ENCODE results near the gene E2F4.

The E2F4 gene, protein sequence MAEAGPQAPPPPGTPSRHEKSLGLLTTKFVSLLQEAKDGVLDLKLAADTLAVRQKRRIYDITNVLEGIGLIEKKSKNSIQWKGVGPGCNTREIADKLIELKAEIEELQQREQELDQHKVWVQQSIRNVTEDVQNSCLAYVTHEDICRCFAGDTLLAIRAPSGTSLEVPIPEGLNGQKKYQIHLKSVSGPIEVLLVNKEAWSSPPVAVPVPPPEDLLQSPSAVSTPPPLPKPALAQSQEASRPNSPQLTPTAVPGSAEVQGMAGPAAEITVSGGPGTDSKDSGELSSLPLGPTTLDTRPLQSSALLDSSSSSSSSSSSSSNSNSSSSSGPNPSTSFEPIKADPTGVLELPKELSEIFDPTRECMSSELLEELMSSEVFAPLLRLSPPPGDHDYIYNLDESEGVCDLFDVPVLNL

DNA sequence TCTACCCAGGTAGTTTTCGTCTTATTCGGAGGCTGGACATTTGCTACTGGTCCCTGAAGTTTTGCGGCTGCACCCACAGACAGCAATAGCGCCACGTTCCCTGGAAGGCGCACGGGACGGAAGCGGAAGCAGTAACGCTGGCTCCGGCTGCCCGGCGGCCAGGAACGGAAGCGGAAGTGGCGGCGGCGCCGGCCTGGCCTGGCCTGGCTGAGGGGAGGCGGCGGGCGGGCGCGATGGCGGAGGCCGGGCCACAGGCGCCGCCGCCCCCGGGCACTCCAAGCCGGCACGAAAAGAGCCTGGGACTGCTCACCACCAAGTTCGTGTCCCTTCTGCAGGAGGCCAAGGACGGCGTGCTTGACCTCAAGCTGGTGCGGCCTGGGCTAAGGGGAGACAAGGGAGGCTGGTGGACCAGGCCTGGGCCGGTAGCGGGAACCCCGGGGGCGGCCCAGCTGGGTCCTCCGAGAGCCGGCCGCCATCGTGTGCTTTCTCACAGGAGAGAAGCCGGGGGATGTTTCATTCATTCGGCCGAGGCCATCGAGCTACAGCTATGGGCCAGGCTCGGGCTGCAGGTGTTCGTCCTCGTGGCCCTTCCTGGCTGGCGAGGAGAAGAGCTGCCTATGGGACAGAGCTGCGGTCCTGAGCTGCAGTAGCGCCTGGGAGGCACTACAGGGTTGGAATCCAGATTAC is at the start of gene E2F4:
Gene E2F4 (plus strand): TSS at position 161 of the 687 bp plus-strand sequence. CDS start 73 bp downstream, at position 234.
- H3K4me3 Mint-ChIP-seq = peak within 1 kb of the TSS; percentile 95
- H3K4me1 Mint-ChIP-seq = peaks cover 38% of the 10 kb centered on the region
- H3K36me3 Mint-ChIP-seq = peaks cover 17% of the 10 kb centered on the region
- peak within 1 kb of the TSS; percentile 89 for H3K27ac Mint-ChIP-seq
- H3K27me3 Mint-ChIP-seq = no peaks in the 10 kb centered on the region
- no peaks in the 10 kb centered on the region for H3K9me3 Mint-ChIP-seq

DNA sequence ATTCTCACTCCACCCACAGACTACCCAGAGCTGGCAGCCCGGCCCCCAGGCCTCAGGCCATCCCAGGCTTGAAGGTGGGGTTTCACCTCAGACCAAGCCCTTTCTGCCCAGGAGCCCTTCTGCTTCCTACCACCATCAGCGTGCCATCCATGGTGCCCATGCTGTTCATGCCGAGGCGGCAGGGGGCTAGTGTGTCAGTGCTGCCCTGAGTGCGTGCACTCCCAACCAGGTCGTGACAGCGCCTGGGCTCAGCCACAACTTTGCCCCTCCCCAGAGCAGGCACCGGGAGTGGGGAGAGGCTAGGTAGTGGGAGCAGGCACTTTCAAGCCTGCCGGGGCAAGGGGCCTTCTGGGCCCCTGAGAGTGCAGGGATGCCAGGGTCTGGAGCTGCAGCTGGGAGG is 49.6 kb upstream of the E2F4 start:
- H3K9me3 Mint-ChIP-seq = no peaks in the 10 kb centered on the region

DNA sequence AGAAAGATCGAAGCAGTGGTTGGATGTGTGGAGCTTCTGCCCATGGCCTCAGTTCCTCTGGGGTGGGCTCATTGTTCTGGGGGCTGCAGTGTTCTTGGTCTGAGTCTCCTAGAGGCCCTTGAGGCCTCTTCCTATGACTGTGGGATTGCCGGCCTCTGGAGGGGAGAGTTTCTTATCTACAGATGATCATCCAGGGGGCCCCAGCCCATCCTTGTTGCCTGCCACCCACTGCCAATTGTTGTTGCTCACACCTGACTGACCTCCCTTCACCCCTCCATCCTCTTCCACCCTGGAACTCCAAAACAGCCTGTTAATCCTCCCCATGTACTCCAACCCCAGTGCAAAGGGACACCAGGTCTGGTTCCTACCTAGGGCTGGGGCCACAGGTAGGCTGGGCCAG is 47.0 kb upstream of the E2F4 start:
- Mint-ChIP-seq H3K27me3 (peaks cover 1% of the 10 kb centered on the region), H3K9me3 (no peaks in the 10 kb centered on the region), H3K36me3 (peaks cover 36% of the 10 kb centered on the region), H3K4me3 (no peak overlapping the region), H3K4me1 (no peaks in the 10 kb centered on the region), H3K27ac (no peak overlapping the region)

More for the DNA sequence above, 49.6 kb upstream of the E2F4 start:
- Mint-ChIP-seq H3K4me1 (no peaks in the 10 kb centered on the region), H3K36me3 (peaks cover 29% of the 10 kb centered on the region), H3K27me3 (no peaks in the 10 kb centered on the region), H3K4me3 (no peak overlapping the region), H3K27ac (no peak overlapping the region)

DNA sequence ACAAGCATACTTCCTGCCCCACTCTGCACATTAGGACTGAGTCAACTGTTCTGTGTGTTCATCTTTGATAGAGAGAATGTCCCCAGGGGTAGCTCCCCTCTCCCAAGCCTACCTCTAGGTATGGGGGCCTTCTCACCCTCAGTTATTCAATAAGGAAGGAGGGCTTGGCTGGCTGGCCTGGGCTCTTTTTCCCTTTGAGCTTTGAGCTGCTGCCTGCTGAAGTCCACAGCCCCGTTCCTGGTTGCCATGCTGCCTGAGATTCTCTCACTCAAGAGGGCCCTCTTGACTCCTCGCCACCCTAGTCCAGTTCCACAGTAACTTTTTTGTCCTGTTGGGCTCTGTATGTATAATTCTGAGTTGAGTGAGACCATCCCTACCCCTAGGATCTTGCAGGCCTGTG is 46.2 kb upstream of the E2F4 start:
- Mint-ChIP-seq H3K27me3 (peaks cover 1% of the 10 kb centered on the region), H3K9me3 (no peaks in the 10 kb centered on the region), H3K4me3 (no peak overlapping the region), H3K27ac (no peak overlapping the region), H3K36me3 (peaks cover 33% of the 10 kb centered on the region), H3K4me1 (no peaks in the 10 kb centered on the region)

DNA sequence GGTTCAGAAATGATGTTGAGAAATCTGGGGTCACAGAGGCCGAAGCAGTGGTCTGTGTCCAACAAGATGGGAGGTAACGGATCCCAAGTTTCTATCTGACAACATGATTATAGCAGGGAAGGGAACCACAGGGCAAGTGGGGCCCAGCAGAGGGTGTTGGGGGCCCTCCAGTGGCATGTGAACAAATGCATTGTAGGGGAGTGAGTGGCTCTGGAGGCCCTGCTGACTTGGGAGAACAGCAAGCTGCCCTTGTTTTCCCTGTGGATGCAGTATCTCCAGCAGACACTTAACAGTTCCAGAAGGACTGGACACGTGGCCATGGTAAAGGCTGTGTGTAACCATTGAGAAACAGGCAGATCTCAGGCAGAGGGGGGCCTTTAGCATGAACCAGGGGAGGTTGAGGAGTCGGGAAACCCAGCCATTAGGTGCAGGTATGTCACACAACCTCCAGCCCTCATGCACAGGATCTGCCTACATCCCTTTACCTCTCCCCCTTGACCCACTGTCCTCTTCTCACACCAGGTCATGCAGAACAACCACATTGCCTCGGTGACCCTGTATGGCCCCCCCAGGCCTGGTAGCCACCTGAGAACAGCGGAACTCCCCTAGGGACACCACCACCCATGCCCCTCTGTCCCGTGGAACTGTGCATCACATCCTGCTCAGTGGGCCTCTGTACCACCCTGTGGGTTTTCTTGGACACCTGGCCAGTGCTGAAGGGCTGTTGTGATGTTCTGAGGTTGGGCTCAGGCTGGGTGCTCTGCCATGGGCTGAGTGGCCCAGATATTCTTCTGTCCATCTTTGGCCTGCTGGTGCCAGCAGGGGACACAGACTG is 45.2 kb upstream of the E2F4 start:
- Mint-ChIP-seq H3K4me3 (no peak overlapping the region), H3K36me3 (peaks cover 28% of the 10 kb centered on the region), H3K9me3 (no peaks in the 10 kb centered on the region), H3K4me1 (peaks cover 3% of the 10 kb centered on the region), H3K27me3 (peaks cover 1% of the 10 kb centered on the region), H3K27ac (no peak overlapping the region)

DNA sequence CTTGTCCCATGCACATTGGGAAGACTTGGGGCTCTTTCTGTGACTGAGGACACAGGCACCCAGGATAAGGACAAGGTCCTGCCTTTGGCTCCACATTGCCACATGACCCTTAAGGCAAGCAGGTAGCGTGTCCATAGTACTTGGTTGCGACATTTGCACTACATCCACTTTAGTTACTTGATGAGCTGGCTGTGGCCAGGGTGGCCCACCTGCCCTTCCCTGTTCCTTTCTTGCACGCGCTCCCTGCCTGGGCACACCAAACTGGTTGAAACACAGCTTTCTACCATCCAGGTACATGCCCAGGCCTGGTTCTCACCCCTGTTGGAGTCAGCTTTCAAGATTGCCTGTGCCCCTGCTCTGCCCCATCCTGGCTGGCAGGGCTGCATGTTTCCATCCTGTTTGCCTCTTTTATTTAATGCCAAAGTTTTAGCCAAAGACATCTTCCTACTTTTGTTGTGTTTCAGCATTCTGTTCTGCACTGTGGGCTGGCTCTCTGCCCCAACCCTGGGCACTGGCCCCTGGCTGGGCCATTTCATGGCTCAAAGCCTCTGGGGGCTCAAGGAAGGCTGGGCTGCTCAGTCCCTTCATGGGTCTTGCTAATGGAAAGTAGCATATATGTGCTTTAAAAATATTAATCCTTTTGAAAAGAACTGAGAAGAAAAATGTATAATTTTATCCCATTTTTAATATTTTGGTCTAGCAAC is 44.4 kb upstream of the E2F4 start:
- peak overlapping the region; percentile 25 for H3K27ac Mint-ChIP-seq
- peaks cover 1% of the 10 kb centered on the region for H3K27me3 Mint-ChIP-seq
- no peaks in the 10 kb centered on the region for H3K9me3 Mint-ChIP-seq
- H3K4me3 Mint-ChIP-seq = no peak overlapping the region
- H3K4me1 Mint-ChIP-seq = peaks cover 3% of the 10 kb centered on the region
- H3K36me3 Mint-ChIP-seq = peaks cover 25% of the 10 kb centered on the region

DNA sequence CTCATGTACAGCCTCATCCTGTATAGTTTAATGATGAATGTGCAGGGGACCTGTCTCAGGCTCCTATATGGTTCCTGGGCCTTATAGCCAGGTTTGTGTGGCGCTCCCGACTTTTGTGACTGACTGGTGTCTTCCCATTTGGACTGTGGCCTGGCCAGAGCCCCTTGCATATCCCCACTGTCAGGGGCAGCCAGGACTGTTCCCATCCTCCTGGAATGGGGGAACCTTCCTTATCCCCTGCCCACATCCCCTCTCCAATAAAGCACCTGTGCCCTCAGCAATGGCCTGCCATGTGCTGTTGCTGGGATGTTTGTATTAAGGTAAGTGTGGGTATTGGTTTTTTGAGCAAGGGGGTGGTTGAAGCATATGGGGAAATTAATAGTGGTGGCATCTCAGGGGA is 43.7 kb upstream of the E2F4 start:
- no peak overlapping the region for H3K4me3 Mint-ChIP-seq

DNA sequence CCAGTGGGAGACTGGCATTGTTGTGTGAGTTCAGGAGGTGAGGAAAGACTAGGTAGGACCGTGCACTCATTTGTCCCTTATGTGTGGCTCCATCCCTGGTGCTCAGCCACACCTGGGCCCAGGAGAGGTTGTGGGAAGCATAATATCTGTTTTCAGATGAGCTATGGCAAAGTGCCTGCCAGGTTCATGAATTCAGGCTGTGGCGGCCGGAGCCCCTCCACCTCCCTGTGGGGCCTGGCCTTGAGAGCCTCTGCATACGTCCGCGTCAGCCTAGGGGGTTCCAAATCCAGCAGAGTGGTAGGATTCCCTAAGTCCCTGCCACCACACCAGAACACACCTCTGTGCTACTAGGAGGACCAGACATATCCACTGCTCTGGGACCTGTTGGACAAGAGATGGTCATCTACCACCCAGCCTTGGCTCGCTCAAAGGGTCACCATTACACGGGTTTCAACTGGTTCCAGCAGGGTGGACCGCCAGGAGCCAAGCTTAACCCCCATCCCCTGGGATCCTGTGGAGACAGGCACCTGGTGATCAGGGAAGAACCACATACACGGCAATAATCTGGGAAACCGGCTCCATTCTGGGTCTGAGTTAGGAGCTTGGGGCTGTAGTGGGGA is 43.2 kb upstream of the E2F4 start:
- H3K27ac Mint-ChIP-seq = no peak overlapping the region
- peaks cover 3% of the 10 kb centered on the region for H3K4me1 Mint-ChIP-seq
- no peaks in the 10 kb centered on the region for H3K9me3 Mint-ChIP-seq
- H3K36me3 Mint-ChIP-seq = peaks cover 19% of the 10 kb centered on the region
- peaks cover 1% of the 10 kb centered on the region for H3K27me3 Mint-ChIP-seq
- peak overlapping the region; percentile 54 for H3K4me3 Mint-ChIP-seq

More for the DNA sequence above, 43.7 kb upstream of the E2F4 start:
- no peak overlapping the region for H3K27ac Mint-ChIP-seq
- peaks cover 21% of the 10 kb centered on the region for H3K36me3 Mint-ChIP-seq
- no peaks in the 10 kb centered on the region for H3K9me3 Mint-ChIP-seq
- peaks cover 1% of the 10 kb centered on the region for H3K27me3 Mint-ChIP-seq
- H3K4me1 Mint-ChIP-seq = peaks cover 3% of the 10 kb centered on the region

DNA sequence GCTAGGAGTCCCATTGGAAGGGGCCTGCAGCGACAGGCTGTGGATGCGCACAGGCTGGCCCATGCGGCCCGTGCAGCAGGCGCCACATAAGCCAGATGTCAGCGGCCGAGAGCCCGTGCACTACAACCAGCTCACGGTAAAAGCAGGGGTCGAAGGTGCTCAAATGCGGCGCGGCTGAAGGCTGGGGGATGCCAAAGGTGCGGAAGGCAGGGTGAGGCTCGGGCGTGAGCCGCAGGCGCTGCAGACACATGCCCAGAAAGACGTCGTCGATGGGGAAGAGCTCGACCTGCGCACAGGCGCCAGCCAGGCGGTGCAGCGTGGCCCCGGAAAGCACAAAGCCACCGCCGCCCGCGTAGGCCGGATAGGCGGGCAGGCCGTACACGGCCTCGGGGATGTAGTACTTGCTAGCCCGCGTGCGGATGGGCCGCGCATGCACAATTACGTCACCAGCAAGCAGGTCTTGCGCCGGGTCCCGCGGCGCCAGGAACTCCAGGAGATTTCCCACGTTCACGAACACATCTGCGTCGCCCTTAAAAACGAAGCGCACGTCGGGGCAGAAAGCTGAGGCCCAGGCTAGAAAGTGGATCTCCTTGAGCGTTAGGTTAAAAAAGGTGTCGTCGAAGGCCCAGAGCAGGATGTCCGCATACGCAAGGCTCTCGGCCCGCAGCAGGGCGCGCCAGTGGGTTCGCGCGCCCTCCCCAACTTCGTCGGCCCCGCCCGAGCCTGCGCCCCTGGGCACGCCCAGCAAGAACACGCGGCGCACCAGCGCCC is 42.5 kb upstream of the E2F4 start:
- Mint-ChIP-seq H3K27me3 (peaks cover 1% of the 10 kb centered on the region), H3K4me1 (peaks cover 3% of the 10 kb centered on the region), H3K9me3 (no peaks in the 10 kb centered on the region), H3K27ac (no peak overlapping the region), H3K36me3 (peaks cover 19% of the 10 kb centered on the region), H3K4me3 (peak overlapping the region; percentile 54)

DNA sequence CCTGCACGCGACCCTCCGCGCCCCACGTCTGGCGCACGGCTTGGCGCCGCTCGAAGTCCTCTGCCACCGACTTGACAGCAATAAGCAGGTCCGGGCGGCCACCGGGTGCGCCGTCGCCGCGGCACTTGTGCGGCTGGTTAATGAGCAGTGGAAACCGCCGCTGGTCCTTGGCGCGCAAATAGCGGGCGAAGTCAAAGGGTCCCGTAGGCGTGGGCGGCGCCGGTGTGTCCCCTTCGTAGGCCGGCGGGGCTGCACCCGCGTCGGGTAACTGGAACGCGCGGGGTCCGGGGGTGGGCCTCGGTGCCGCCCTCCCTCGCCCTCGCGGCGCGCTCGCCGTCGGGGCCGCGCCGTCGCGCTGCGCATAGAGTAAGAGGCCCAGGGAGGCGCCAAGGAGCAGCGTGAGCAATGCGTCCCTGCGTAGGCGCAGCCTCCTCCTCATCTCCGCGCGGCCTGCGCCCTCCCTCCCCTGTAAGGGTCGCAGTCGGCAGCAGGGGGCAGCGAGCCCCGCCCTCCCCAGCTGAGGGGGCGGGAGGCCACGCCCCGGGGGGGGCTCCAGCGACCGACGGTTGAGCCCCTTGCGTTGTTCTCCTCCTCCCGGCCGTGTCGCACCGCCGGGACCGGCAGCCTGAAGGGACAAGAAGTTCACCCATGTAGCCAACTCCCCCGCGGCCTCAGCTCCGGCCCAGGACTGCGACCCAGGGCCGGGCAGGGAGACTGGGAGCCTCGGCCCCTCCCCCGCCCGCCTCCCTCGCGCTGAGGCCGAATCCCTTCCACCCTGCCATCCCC is 41.7 kb upstream of the E2F4 start:
- peaks cover 1% of the 10 kb centered on the region for H3K27me3 Mint-ChIP-seq
- no peaks in the 10 kb centered on the region for H3K9me3 Mint-ChIP-seq
- no peak overlapping the region for H3K4me3 Mint-ChIP-seq
- H3K36me3 Mint-ChIP-seq = peaks cover 14% of the 10 kb centered on the region
- peaks cover 5% of the 10 kb centered on the region for H3K4me1 Mint-ChIP-seq
- H3K27ac Mint-ChIP-seq = no peak overlapping the region

DNA sequence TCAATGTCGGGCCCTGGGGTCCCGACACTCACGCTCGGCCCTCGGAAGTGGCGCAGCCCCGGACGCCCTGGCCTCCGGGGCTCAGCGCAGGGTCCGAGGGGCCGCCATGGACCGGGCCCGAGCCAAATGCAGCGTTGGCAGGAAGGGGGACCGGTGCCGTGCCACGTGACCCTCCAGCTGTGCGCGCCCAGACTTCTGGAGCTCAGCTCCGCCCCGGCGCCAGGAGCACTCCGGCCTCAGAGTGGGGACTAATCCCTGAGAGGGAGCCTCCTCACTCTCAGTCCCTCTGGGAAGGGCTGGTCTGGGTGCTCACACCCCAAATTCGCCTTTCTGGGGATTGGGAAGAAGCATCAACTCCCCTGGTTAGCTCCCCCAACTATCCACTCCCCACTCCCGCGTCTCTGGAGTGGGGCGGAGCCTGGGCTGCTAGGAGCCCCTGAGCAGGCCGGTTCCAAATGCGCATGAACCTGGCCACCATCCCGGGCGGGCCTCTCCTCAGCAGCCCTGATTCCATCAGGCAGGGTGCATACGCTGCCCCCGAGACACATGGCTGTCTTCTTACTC is 41.0 kb upstream of the E2F4 start, which contains the start of gene B3GNT9:
Gene B3GNT9 (minus strand): TSS at position 166 of the 564 bp plus-strand sequence. CDS start 513 bp downstream, outside the sequence.
- peak within 1 kb of the TSS; percentile 74 for H3K27ac Mint-ChIP-seq
- peaks cover 13% of the 10 kb centered on the region for H3K36me3 Mint-ChIP-seq
- peak within 1 kb of the TSS; percentile 76 for H3K4me3 Mint-ChIP-seq

DNA sequence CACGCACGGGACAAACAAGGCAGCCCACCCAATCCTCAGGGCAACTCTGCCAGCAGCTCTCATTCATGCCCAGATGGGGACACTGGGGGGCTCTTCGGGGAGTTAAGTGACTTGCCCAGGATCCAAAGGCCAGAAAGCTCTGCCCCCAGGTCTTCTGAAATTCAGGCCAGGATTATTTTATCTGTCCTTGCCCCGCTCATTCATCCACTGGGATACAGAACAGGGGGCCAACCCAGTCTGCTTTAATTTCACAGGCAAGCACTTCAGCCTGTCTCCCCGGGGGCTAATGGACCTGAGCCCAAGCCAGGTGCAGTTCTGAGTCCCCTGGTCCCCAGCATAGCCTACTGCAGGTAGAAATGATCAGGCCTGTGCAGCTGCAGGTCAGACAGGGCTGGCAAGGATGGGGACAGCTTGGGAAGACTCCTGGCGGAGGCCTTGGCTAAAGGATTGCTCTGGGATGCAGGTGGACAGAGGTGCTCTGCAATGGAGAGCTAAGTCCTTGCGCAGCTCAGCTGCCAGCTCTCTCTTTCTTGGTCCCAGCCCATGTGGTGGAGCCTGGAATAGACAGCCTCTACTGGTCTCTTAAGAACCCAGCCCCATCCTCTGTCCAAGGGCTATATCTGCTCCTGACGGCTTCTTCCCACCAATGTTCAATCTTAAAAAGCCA is 40.4 kb upstream of the E2F4 start:
- H3K27me3 Mint-ChIP-seq = peaks cover 1% of the 10 kb centered on the region
- H3K27ac Mint-ChIP-seq = peak overlapping the region; percentile 74
- H3K4me1 Mint-ChIP-seq = peaks cover 17% of the 10 kb centered on the region
- peaks cover 10% of the 10 kb centered on the region for H3K36me3 Mint-ChIP-seq
- no peaks in the 10 kb centered on the region for H3K9me3 Mint-ChIP-seq
- H3K4me3 Mint-ChIP-seq = peak overlapping the region; percentile 76

More for the DNA sequence above, 41.0 kb upstream of the E2F4 start, which contains the start of gene B3GNT9:
- Mint-ChIP-seq H3K27me3 (peaks cover 1% of the 10 kb centered on the region), H3K9me3 (no peaks in the 10 kb centered on the region), H3K4me1 (peaks cover 10% of the 10 kb centered on the region)

Data from activated naive CD4-positive, alpha-beta T cell treated with anti-CD3 and anti-CD28 coated beads, Interleukin-2, amount 50 U/mL, for 24 hours (primary cell).